GM18511 (cell line): ENCODE data around the gene TPCN2.
"Not testable (repeated sequence)": the region's sequence is repeated elsewhere in the genome, so short reads cannot be mapped to it uniquely, and the experiment has no call there.

ENCODE experiments used
- ATAC-seq: cut with Tn5 transposase; IDR thresholded peaks from one replicate; pipeline ENCODE4 v1.9.1; 2021; ENCODE audit warnings: mild to moderate bottlenecking, moderate library complexity; ENCODE audit not compliant: unreplicated experiment

The TPCN2 gene

DNA sequence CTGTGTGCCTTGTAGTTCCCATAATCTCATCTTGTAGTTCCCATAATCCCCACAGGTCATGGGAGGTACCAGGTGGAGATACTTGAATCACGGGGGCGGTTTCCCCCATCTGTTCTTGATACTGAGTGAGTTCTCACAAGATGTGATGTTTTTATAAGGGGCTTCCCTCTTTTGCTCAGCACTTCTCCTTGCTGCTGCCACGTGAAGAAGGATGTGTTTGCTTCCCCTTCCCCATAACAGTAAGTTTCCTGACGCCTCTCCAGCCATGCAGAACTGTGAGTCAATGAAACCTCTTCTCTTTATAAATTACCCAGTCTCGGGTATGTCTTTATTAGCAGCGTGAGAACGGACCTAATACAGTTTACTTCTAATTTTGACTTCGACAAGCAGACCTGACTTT, 93.0 kb downstream of the TPCN2 start:
- ATAC-seq, result no peak

DNA sequence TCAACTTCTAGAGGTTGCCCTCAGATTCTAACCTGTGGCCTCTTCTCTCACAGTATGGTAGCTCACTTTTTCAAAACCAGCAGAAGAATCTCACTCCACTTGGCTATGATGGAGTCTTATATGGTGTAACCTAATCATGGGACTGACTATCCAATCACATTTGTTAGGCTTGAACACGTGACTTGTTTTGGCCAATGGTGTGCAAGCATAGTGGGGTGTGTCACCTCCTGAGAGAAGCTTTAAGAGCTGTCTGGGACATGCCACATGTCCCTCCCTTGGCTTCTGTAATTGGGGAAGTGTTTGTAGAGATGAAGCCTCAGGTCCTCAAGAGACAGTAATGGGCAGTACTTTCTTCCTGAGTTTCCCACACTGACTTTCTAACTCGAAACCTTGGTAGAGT, 94.2 kb downstream of the TPCN2 start:
- ATAC-seq, result no peak

DNA sequence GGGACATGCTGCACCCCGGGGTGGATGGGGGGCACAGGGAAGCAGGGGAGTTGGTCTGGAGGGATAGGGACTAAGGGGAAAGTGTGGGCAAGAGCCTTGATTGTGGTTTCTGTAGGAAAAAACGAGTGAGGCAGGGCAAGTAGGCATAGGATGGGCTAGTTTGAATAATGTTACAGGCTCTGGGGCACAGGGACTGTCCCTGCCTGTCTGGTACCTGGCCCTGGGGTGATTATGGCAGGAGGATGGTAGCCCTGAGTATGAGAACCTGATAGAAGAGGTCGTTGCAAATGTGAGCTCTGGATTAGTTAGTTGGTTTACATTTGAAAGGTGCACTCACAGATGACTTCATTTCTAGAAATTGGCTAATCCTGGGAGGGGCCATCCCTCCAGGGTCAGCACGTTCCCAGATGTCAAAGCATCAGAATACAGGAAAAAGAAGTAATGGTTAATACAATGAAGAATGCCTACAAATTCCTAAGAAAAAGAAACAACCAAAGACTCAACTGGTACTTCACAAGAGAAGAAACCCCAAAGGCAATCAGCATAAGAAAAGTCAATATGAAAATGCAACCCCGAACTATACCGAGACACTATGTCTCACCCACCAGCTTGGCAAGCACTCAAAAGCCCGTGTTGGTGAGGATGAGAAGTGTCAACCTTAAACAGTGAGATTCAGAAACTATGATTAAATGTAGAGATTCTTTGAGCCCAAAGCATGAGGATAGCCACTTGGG, 95.8 kb downstream of the TPCN2 start:
- ATAC-seq, result no peak

DNA sequence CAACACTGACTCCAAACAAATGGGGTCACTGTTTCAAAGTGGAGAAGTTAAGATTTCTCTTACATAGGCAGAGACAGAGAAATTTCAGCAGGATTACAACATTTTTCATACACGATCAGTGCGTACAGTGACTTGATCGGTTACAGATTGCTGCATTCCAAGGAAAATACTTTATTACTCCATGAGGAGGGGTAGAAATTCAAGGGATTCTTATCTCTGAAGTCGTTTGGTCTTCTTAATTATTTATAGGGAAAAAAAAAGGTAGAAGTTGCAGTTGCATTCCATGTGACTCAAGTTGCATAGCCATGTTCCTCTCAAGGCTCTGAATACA, 96.3 kb downstream of the TPCN2 start:
- no peak for ATAC-seq

DNA sequence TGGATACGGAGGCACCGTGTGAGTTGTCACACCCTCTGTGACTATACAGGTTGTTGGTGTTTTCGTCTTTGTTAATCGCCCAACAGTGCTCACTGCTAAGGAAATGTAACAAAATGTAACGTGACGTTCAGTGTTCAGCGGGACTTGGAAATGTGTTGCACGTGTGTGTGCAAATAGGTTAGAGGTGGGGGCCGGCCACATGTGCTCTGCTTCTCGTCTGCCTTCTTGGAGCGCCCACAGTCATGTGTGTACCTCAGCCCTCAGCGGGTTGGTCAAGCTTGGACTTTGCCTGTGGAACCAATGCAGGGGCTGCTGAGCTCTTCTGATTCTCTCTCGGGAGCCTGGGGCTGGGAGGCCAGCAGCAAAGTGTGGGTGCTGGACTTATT, 99.6 kb downstream of the TPCN2 start:
- ATAC-seq, result no peak

DNA sequence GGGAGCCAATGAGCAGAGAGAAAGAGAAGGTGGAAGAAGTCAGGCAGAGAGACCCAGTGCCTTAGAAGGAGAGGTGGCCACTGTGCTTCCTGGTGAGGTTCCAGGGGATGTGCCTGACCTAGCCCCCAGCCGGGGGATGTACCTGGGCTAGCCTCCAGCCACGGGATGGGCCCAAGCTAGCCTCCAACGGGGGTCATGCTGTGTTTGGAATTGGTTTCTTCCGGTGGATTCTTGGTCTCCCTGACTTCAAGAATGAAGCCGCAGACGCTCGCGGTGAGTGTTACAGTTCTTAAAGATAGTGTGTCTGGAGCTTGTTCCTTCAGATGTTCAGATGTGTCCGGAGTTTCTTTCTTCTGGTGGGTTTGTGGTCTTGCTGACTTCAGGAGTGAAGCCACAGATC, 100.1 kb downstream of the TPCN2 start:
- no peak for ATAC-seq

DNA sequence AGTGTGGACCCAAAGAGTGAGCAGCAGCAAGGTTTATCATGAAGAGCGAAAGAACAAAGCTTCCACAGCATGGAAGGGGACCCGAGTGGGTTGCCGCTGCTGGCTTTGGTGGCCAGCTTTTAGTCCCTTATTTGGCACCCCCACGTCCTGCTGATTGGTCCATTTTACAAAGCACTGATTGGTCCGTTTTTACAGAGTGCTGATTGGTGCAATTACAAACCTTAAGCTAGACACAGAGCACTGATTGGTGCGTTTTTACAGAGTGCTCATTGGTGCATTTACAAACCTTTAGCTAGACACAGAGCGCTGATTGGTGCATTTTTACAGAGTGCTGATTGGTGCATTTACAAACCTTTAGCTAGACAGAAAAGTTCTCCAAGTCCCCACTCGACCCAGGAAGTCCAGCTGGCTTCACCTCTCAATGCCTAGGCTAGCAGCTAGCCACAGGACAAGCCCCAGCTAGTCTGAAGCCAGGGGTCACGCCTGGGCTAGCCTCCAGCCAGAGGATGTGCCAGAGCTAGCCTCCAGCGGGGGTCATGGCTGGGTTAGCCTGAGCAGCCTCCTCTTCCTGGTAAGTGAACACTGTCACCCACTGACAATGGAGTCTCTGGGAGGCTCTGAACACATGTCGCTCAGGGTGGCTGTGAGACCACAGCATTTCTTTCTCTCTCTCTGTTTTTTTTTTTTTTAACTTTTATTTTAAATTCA, 100.8 kb downstream of the TPCN2 start:
- ATAC-seq, result not testable (repeated sequence)

DNA sequence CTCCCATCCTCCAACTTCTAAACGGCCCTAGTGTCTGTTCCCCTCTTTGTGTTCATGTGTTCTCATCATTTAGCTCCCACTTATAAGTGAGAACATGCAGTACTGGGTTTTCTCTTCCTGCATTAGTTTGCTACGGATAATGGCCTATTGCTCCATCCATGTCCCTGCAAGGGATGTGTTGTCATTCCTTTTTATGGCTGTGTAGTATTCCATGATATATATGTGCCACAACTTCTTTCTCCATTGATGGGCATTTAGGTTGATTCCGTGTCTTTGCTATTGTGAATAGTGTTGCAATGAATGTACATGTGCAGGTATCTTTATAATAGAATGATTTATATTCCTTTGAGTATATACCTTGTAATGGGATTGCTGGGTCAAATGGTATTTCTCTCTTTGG, 101.4 kb downstream of the TPCN2 start:
- no peak for ATAC-seq

DNA sequence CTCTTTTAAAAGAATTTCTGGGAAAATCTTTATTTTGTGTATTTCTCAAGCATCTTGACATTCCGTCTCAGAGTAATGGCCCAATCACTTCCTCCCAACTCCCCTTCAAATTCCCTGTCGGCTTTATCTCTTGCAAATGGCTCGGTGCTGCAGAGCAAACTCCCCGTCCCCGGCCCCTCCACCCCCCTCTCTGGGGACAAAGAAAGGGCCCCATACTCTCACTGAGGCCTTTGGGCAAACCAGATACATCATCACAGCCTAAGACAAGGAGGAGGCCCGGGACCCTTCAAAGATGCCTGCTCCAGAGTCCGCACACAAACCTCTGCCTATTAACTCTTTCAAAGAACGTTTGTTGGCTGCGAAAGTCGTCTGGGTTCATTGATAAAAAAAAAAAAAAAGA, 103.1 kb downstream of the TPCN2 start:
- ATAC-seq, result no peak

DNA sequence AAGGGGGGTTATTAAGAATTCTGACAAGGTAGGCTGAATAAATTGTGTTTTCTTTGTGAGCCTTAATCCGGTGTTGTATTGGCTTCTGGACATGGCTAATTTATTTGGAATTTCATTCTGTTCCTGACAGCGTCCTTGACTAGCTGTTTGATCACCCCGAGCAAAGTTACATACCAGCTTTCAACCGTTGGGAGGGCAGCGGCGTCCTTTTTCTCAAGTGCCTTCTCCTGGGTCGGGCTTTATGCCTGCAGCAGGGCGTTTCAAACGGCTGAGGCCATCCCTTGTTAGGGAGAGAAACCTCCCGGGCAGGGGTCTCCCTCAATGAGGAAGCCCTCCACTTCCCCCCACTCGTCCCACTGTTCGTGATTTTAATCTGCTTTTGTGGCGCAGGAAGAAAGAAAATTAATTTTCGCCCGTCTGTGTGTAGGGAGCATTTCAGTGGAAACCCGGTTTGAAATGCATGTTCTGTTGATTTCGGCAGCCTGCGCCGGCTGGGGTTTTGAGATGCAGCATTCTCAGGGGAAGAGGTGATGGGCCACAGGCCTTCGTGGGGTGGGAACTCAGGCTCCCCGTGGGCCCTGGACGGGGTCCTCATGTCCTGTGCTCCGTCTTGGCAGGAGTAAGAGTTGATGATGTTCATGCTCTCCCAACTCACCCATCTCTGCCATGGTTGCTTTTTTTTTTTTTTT, 104.1 kb downstream of the TPCN2 start:
- no peak for ATAC-seq

DNA sequence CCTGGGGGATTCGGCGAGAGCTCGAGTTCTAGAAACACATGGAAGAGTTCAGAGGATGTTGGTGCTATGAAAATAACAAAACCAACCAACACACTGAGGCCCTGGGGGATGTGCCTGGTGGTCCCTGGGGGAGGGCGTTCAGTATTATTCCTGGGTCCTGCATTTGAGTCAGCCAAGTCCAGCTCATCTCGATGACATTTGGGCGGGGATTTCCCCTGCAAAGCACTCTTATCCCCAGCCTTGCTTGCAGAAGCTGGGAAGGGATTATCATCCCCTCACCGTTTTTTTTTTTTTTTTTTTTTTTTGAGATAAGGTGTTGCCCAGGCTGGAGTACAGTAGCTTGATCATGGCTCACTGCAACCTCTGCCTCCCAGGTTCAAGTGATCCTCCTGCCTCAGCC, 104.9 kb downstream of the TPCN2 start:
- ATAC-seq, result no peak

DNA sequence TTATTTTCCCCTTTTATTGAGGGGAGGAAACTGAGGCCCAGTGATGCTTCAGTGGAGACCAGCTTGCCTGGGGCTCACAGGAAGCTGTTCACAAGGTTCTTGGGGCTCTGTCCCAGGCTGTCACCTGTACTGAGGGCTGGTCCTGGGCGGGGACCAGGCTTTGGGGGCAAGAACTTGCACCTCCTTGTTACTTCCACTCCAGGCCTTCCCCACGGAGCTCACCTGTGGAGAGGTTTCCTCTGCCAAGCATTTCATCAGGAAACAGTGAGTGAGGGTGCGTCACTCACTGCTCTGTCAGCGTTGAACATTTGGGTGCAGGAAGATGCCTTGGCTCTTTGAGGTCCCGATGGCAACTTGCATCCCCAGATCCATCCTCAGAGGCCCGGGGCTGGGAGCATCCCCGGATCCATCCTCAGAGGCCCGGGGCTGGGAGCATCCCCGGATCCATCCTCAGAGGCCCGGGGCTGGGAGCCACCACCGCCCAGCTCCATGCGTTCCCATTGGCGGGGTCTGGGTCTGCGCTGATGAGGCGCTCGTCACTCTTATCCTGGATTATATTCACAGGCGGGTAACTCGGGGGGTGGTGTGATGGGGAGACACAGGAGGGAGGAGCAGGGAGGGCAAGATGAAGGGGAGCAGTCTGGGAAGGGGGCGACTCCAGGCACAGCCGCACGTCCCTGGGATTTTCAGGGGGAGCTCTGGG, 105.6 kb downstream of the TPCN2 start:
- no peak for ATAC-seq

DNA sequence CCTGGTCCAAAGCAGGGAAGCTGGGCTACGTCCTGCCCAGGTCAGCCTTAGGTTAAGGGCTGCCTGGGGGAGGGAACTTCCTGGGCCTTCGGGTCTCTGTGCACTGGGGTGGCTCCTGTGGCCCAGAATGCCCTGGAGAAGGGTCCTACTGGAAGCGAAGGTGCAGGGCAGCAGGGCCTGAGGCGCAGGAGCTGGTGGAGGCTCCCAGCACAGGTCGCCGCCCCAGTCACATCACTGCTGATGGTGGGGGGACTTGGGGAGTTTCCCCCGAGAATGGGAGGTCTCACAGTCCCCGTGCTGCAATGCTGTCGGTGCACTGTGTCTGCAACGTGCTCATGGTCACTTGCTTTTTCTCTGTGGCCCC, 106.2 kb downstream of the TPCN2 start:
- ATAC-seq, result no peak

DNA sequence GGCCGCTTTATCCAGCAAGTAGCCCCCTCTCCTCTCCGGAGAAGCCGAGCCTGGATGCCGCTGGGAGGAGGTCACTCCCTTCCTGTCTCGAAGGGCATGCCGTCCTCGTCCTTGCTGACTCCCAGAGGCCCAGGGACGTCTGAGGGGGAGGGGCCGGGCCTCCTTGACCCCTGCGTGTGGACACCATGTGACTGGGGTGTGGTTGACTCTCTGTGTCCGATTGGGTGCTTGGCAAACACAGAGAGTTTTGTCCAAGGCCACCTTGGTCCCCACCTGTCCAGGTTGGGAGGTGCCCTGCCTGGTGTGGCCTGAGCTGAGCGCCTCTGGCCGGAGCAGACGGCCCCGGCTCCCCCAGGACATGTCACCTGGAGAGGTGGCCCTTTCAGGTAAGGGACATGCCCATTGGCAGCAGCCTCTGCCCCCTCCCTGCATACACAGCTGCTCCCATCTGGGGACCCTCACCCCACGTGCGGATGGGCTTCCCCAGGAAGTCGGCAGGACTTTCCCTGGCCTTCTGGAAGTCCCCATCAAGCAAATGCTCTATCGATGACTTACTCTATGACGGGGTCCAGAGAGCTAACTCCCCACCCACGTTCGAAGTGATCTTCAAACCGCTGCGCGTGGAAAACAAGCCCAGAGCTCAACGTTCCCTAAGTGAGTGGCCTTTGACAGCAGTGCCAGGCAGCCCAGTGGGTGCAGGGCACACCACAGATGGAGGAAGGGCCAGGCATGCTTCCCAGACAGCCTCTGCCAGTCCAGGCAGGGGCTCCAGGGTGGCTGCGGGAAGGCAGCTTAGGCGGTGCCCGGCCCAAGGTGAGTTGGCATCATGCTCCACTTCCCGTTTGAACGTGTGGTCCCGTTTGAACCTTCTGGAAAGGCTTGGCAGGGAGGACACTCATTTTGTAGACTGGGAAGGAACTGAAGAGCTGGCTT, 106.8 kb downstream of the TPCN2 start, which contains the start of gene SMIM38:
TSS of gene SMIM38 (plus strand) at position 634 of the 933 bp plus-strand sequence. CDS start 1,912 bp downstream, outside the sequence.
- no peak for ATAC-seq

DNA sequence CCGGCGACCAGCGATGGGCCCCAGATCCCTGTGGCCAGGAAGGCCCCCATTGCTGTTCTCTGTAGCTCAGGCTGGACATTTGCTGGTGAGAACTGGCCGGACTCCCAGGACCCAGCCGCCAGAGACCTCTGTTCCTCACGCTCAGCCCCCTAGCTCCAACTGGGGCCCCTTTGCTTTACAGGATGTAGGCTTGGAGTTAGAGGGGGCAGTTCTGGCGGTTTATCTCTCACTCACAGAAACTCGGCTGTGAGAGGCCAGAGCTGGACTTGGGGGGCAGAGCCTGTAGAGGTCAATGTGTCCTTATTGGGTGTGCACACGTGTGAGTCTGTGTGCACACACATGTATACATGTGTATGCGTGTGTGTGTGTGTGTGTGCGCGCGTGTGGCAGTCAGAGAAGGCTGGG, 107.5 kb downstream of the TPCN2 start:
- ATAC-seq, result no peak

DNA sequence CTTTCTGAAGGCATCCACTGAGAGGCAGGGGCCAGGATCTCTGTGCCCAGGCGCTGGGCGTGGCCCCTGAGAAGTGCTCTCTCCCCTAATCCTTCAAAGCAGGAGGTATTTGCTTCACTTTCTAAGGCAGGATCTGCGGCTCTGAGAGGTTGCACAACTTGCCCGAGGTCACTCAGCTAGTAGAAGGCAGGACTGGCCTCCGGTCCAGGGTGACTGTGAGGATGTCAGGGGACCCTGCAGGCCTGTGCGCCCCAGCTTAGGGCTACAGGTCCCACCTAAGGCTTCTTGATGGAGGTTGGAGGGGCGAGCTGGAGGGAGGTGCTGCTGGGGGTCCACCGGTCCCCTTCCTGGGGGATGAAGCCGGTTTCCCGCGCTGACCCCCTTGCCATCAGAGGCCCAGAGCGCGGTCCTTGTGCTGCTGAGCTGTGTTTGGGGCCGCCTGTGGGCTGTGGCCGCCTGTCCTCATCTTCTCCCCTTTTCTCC, 108.0 kb downstream of the TPCN2 start:
- ATAC-seq, result no peak

DNA sequence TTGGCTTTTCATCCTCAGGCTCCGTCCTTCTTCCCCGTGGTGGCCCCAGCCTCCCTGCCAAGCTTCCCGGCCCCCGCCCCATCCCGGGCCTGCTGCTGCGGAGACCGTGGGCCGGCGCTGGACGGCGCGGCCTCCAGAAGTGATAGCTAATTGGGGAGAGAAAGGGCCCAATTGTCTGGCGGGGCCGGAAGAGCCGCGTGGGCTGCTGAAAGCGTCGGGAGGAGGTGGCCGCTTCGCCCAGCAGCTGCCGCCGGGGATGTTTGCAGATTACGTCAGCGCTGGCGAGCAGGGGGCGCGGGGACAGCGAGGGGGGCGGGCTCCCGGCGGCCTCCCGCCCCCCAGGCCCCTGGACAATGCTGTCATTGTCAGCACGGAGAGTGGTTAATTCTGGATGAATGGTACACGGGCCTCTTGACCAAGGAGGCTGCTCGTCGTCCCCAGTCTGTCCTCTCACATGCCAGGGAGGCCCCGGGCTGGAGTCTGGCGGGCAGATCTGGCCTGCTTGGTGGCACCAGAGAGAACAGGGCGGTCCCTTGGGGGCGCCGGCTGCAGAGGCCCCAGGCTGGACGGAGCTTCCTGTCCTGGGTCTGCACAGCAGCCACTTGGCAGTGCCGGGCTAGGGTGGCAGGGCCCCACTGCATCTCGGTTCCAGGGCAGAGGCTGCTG, 108.6 kb downstream of the TPCN2 start:
- no peak for ATAC-seq

DNA sequence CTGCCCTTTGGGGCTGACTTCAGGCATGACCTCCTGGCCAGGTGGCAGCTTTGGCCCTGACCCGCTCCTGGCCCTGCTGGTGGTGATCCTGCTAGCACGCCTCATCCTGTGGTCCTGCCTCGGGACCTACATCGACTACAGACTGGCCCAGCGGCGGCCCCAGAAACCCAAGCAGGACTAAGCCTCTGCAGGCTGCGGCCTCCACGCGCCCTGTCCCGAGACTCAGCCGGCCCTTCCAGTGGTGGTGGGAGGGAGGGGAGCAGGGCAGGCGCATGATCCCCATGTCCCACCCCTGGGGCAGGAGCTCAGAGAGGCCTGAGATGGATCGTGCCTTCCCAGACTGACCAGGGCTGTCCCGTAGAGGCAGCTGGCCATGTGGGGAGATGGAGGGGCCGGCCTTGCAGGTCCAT, 109.1 kb downstream of the TPCN2 start:
- no peak for ATAC-seq

DNA sequence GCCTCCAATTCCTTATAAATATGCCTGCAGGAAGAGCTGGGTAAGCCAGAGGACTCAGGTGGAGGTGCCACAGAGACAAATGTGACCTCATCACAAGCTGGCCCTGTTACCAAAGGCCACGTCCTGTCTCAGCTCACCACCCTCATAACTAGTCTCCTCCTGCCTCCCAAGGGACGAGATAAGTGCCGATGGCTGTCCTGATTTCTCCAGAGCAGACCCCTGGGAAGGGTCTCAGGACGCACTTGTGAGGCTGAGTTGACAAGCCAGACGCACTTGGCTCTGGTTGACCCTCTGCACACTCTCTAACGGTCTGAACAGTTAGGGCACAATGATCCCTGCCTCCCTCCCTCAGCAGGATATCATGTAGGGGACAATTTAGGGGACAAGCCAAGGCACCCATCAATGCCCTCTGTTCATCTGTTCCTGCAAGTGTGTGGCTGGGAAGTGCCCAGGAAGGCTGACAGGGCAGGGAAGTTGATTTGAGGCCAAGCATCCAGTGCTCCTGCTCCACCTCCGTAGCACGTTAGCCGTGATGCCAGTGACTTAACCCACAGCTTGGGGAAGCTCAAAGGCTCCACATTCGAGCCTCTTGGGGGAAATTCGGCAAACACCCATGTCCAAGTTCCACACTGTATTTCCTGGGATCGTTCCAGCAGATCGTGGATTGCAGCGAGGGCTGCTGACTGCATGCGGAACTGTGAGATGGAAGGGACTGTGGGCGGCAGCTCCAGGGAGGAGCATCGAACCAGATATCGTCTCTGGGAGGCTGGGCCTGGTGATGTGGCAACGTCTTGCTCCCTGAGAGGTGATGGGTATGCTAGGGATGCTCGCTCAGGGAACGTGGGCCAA, 109.8 kb downstream of the TPCN2 start:
- no peak for ATAC-seq
